ENCODE data around the gene TUB.

Gene TUB

GRCh38 chr11:8069771-8070170 lies 11.2 kb upstream of the TUB start:
- DNase-seq: no peak

- DNase-seq: no peak
Measured at GRCh38 chr11:8070417-8071115, 10.4 kb upstream of the TUB start.

- DNase-seq: no peak
Measured at GRCh38 chr11:8071616-8072581, 9.1 kb upstream of the TUB start.

GRCh38 chr11:8075119-8075726 lies 5.8 kb upstream of the TUB start:
- DNase-seq: no peak

- DNase-seq: no peak
Measured at GRCh38 chr11:8079111-8079675, 1.8 kb upstream of the TUB start.

GRCh38 chr11:8080069-8080670 lies 841 bp upstream of the TUB start:
- DNase-seq: no peak

DNA sequence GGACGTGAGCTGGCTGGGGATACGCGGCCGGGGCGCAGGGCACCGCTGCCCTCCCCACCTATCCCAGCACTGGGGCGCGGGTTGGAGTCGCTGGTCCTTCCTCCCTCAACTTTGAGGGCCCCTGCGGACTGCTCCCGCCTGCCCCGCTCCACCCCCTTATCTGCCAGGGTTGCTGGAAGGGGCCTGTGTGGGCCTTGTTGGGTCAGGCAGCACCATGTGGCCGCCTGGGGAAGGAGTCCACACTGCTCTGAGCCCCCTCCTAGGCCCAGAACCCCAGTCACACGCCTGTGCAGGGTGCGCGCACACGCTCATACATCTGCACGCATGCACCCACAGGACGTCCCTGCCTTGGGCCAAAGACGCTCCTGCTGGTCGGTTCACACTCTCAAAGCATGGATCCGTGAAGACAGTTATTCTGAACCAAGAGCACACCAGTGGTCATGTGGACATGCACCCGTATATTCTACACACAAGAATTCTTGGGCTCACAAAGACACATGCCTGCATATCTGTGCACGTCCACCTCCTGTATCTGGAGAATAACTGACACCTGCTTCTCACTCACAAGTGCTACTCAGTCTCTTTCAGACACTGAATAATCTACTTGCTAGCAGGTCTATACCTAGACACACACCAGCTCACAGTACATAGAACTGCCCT lies 710 bp downstream of the TUB start:
- no peak for DNase-seq

- DNase-seq: no peak
Measured at GRCh38 chr11:8082391-8083087, 1.5 kb downstream of the TUB start.

DNA sequence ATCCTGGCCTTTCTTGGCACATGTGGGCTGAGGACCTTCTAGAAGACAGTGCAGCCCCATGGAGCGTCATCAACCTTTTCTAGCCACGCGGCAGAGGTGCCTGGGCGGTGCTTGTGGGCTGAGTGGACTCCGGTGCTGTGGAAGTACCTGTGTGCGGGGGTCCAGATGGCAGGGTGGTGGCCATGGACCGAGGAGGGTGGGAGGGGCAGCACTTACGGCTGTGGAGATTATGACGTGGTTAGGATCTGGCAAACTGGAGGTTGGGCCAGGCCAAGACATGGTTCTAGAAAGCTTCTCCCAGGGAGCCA lies 2.0 kb downstream of the TUB start:
- no peak for DNase-seq

DNA sequence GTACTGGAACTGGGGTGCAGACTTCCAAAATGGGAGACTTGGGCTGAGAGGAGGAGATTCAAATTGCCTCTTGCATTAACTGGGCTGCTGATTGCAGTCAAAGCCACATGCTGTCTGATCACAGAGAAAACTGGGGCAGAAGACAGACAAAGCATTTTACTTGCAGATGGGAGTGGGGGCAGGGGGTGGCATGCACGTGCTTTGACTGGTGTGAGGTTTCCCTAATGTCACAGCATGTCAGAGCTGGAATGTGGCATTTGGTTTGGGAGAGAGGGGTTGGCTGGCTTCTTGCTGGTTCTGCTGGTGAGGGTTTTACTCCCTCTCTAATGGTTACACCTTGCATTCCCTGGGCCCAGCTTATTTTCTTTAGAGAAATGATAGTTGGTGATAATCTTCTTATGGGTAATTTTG lies 2.9 kb downstream of the TUB start:
- no peak for DNase-seq

DNA sequence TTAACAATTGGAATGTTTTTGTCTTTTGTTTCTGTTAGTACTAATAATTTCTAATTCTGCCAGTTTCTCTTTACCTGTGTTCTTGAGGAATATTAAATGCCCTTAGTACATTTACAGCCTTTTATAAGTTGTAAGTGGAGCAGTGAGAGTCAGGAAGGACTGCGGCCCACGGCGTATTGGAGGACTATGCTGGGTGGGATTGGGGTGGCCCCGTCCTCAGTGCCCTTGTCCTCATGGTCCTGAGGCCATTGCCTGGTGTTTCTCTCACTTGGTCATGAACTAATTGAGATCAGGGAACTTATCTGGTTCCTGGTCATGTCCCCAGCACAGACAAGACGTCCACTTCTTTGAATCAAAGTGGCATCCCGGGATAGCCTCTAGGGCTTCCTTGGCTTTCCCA lies 3.3 kb downstream of the TUB start:
- no peak for DNase-seq

GRCh38 chr11:8085011-8085645 lies 4.1 kb downstream of the TUB start:
- DNase-seq: no peak

- DNase-seq: no peak
Measured at GRCh38 chr11:8086001-8086479, 5.0 kb downstream of the TUB start.

- no peak for DNase-seq
Measured at GRCh38 chr11:8086571-8086970, 5.6 kb downstream of the TUB start.

DNA sequence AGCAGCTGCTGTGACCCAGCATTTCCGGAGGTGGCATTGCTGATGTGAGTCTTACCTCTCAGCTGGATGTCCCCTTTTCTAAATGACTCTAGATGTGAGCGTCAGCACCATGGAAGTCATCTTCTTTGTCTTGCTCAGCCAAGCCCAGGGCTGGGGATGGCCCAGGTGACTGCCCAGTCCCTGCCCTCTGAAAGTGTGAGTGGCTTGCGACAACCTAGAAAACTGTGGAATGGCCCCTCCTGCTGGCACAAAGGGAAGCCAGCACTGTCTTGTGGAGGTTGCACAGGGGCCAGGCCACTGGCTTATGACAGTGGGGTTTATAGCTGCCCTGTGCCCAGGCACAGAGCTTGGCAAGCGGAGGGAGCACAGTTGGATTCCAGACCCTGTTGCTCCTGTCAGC lies 6.2 kb downstream of the TUB start:
- DNase-seq: no peak

GRCh38 chr11:8087756-8088155 lies 6.7 kb downstream of the TUB start:
- no peak for DNase-seq

- DNase-seq: no peak
Measured at GRCh38 chr11:8089791-8090510, 8.9 kb downstream of the TUB start.

DNA sequence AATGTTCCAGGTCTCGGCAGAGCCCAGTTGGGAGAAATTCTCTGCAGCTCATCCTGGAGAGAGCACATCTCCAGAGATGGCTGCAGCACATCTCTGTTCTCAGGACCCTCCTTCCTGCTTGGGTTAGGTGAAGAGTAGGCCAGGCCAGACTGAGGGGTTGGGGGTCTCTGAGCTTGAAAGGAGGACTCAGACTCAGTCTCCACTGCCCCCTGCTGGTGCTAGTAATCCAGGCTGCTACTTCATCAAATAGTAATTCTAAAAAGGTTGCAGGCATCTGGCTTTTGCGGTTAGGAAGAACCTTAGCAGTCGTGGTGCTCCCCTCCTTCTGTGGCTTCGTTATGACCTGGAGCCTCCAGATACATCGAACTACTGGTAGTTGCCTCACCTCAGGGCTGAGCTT lies 9.7 kb downstream of the TUB start:
- DNase-seq: no peak

DNA sequence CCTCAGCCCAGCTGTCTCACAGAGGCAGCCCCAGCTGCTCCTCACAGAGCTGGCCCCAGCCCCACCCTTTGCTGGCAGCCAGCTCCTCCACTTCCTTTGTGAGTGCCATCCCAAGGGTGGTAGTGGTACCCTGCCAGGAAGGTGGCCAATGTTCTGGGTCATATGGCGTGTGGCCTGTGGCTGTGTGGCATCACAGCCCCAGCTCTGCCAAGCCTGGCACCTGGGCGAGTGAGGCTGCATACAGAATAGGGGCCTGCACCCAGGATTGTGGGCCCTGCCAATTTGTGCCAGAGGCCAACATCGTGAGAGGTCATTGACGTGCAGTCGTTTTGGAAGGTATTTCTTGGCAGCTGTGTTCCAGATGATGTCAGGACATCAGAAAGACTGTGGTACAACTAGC lies 10.7 kb downstream of the TUB start:
- DNase-seq: no peak

DNA sequence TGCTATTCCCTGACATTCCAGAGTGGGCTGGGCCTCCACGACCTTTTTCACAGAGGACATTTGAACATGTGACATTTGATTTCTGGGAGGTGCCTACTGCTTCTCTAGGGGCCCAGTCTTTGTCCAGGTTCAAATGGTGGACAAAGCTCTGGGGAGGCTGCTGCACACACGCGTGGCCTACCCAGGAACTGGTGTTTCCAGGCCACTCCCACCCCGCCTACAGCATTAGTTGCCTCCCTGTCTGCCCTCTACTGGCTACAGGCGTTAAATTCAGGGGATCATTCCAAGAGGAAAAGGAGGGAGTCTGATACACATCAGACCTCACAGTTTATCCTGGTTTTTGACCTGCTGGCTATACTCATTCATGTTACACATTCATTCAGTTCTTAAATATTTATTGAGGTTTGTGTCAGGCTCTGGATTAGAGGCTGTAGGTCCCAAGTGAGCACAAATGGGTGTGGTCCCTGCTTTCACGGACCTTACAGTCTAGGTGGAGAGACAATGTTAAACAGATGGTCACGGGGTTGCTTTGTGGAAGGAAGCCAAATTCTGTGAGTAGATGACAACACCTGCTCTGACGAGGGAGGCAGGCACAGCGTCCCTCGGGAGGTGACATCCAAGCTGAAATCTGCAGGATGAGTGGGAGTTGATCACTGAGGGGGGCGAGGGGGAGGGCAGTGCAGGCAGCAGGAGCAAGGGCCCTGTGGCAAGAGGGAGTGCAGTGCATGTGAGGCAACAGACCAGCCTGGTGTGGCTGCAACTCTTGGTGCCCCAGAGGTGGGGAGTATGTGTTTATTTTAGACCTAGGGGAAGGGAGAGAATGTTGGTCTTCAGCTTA lies 11.8 kb downstream of the TUB start:
- no peak for DNase-seq
